ENCODE measurements around the gene NME5.

Gene NME5

DNA sequence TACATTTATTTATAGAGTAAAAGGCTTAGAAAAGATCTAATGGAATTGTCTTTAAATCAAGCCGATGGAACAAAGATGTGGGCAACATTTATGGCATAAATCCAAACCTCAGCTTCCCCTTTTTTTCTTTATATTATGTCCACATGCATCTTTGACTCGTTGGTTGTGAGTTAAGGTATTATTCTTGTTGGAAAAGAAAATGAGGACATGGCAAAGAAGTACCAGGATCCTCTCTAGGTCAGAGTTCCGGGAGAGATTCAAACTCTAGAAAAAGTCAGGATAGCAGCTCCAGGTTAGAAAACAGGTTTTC, 508 bp upstream of the NME5 start:
- in situ Hi-C loops (cut with MboI; ENCODE audit: low sequenced_read_pairs) = no loop called here

DNA sequence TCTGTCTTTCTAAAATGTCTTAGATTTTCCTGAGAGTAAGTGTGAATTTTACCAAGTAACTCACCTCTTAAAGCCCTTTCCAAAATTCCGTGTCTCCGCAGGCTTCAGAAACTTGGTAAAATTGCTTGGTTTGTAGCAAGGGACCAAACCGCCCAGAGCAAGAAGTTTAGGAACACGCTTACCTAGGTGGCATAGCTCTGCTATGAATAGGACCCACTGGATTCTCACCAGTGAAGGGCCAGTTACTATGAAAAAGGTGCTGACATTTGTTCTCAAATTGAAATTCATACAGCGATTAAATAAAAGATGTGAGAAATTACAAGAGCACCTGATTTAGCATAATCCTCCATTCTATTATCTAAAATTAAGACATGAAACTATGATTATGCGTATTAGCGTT, 6.7 kb downstream of the NME5 start:
- in situ Hi-C loops (cut with MboI; ENCODE audit: low sequenced_read_pairs) = no loop called here

DNA sequence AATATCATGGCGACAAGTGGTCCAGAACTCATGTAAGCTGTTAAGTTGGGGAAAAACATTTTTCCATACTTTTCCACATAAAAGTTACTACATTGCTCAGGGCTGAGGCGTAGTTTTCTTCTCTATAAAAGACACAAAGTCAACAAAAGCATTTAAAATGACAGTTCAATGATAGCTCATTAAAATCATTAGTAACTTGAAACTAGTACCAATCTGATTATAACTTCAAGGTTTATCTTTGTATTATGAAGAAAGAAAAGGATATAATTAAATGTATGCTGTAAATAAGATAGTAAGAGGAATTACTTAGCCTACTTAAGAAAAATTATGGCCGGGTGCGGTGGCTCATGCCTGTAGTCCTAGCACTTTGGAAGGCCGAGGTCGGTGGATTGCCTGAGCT, 9.9 kb downstream of the NME5 start:
- in situ Hi-C loops (cut with MboI; ENCODE audit: low sequenced_read_pairs) = no loop called here

DNA sequence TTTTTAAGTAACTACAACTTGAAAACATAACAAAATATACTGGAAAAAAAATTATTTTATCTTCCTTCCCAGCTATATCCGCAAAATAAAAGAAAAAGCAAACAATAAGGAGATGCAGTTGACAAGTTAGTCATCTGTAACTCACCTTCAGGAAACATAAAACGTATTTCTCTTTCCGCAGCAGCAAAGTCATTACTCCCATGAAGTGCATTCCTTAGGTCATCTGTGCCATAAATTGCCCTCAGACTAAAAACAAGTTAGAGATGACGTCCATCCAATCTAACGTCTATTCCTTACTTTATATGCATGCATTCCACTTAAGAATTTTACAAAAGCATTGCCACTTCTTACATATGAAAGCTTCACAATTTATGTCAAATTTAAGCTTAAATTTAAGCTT, 10.9 kb downstream of the NME5 start:
- in situ Hi-C loops (cut with MboI; ENCODE audit: low sequenced_read_pairs) = no loop called here

DNA sequence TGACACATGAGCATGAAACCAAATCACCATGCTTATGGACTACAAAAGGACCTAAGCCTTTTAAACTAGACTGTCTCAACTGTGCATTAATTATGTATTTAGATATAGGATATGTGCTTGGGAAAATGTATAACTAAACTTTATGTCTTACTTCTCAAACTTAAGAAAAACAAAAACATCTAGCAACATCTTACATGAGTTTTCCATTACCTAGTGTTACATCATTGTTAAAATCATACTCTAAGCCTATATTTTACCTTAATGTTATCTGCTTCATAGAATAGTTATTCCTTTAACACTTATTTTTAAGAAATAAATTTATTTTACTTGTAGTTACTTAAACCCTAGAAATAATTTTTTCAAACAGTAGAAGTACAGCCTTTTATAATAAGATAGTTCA, 24.0 kb downstream of the NME5 start:
- in situ Hi-C loops (cut with MboI; ENCODE audit: low sequenced_read_pairs) = no loop called here

DNA sequence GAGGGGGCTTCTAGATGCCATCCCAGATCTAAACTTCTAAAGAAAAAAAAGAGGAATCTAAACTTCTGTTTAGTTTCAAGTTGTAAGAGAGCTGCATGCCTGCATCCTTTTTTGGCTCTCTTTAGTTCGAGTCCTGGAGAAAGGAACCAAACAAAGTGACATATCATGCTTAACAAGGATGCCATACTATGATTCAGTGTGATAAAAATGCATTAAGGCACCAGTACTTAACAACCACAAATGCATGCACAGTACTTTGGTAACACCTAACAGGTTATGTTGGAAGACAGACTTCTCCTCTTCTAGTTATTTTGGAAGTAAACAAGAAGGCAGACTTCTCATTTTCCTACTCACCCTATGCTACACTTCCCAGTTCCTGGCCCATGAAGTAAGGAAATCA, 27.3 kb downstream of the NME5 start:
- in situ Hi-C loops (cut with MboI; ENCODE audit: low sequenced_read_pairs) = no loop called here

DNA sequence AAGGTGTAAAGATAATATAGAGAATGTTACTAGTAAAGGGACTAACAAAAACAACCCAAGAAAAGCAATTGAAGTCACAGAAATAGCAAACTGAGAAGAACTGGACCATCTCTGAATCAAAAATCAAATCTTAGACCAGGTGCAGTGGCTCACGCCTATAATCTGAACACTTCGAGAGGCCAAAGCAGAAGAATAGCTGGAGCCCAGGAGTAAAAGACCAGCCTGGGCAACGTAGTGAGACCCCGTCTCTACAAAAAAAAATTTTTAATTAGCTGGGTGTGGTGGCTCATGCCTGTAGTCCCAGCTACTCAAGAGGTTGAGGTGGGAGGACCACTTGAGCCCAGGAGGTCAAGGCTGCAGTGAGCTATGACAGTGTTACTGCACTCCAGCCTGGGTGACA, 28.0 kb downstream of the NME5 start:
- in situ Hi-C loops (cut with MboI; ENCODE audit: low sequenced_read_pairs) = no loop called here

DNA sequence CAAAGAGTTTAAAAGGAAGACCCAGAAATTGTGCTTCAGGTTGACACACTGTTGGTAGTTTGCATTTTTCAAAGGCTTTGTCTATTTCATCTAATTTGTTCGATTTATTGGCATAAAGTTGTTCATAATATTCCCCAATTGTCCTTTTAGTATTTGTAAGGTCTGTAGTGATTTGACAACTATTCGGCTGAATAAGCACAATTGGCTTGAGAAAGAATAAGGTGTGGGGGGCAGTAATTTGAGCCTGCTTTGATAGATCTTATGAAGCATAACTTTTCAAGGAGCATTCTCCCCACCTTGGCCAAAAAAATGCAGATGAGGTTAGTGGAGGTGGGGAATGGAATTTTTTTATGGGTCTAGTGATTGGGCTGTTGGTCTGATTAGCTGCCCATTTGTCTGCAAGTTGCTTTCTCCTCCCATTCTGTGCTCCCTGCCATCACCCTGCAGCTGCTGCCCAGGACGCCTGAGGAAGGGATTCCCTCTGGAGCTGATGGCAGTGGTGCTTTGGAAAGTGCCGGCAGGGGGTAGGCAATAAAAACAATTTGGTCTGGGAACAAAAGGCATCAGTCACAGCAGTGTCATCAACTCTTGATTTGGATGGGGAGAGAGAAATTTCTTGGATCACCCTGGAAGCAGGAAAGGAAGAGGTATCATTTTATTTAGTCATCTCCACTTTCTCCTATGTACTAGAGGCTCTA, 28.8 kb downstream of the NME5 start:
- in situ Hi-C loops (cut with MboI; ENCODE audit: low sequenced_read_pairs) = no loop called here

DNA sequence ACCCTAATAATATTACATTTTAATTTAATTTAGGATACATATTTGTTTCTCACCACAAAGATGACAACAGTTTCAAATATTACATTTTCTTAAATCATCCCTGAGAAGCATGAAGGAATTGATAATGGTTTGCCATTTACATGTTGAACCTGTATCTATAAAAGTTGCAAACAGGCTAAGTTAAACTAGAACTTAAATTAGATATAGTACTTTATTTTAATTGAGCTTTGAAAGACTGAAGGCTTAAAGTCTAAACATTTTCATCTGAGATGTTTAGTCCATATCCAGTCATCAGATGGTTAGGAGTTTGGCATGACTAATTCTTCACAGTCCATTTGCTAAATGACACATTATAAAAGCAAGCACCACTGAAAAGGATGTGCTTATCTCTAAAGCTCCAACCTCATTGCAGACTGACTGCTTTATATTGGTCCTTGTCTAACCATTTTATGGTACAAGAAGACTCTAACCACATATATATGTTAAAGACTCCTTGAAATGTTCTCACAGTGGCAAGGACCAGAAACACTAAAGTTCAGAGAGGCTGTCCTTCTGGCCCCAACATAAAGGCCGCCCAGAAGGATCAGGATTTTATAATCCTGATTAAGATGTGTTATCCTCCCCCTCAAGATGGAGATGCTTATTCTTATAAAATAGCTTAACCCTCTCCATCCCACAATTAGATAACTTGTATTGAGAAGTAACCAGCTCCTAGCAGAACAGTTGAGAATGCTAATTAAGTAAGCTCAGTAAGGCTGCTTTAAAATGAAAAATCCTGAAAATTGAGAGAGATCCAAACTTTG, 29.6 kb downstream of the NME5 start:
- in situ Hi-C loops (cut with MboI; ENCODE audit: low sequenced_read_pairs) = no loop called here

DNA sequence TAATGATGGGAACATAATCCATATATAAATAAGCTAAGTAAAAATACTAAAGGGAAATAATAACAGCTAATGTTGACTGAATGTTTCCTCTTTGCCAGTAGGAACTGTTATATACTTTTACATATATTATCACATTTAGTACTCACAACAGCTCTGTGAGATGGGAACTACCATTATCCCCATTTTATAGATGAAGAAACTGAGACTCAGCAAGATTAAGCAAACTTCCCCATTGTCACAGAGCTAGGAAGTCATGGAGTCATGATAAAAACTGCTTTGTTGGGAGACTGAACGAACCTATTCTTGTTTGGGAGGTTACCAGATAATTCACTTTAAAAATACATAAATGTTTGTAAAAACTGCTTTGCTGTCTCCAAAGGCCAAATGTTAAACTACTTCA, 32.0 kb downstream of the NME5 start:
- in situ Hi-C loops (cut with MboI; ENCODE audit: low sequenced_read_pairs) = no loop called here

DNA sequence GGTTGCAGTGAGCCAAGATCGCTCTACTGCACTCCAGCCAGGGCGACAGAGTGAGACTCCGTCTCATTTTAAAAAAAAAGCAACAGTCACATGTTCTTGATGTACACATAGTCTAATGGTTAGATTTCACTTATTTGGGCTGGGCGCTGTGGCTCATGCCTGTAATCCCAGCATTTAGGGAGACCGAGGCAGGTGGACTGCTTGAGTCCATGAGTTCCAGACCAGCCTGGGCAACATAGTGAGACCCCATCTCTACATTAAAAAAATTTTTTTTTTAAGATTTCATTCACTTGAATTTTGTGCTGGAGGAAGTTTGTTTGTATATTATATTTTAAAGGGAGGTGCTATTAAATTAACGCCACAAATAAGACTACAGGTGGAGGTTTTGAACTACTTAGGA, 33.5 kb downstream of the NME5 start:
- in situ Hi-C loops (cut with MboI; ENCODE audit: low sequenced_read_pairs) = no loop called here

DNA sequence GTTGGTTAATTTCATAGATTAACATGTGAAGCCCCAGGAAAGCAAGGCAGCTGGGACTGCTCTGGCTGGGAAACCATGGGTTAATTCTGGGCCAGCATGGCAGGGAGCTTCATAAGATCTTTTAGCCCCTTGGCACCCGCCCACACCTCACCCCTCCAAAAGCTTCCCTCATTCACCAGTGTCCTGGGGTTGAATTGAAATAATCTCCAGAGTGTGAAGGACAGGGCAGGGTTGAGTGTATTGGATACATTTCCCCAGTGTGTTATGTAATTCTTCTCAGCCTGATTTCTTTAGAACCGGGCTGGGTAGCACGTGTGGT, 36.0 kb downstream of the NME5 start:
- in situ Hi-C loops (cut with MboI; ENCODE audit: low sequenced_read_pairs) = no loop called here

DNA sequence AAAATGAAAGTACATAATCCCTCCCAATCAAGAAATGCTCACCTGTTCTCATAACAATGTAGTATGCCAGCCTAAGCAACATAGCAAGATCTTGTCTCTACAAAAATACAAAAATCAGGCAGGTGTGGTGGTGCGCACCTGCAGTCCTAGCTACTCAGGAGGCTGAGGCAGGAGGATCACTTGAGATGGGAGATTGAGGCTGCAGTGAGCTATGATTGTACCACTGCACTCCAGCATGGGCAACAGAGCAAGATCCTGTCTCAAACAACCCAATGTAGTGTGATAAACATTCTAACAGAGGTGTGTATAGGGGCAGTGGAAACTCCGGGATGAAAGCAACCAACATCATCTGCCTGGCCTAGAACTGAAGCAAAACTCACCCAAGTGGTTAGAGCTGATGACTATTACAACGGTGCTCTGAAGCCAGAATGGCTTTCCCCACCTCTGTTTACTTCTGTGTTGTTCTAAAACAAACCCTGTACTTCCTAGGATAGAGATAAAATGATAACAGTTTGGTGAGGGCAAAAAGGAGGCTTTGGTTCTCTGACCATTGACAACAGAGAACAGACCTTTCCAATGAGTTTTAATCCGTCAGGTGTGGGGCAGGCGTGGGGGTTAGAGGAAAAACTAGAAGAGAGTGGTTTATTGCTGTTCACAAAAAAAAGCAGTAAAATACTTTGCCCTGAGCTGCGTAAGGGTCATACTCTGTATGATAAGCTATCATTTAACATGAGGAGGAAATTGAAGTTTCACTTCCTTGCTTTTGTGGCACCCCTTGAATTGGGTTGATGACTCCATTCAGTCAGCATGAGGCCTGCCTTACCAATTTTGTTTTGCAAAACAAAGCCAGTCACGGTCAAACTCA, 36.5 kb downstream of the NME5 start:
- in situ Hi-C loops (cut with MboI; ENCODE audit: low sequenced_read_pairs) = no loop called here

DNA sequence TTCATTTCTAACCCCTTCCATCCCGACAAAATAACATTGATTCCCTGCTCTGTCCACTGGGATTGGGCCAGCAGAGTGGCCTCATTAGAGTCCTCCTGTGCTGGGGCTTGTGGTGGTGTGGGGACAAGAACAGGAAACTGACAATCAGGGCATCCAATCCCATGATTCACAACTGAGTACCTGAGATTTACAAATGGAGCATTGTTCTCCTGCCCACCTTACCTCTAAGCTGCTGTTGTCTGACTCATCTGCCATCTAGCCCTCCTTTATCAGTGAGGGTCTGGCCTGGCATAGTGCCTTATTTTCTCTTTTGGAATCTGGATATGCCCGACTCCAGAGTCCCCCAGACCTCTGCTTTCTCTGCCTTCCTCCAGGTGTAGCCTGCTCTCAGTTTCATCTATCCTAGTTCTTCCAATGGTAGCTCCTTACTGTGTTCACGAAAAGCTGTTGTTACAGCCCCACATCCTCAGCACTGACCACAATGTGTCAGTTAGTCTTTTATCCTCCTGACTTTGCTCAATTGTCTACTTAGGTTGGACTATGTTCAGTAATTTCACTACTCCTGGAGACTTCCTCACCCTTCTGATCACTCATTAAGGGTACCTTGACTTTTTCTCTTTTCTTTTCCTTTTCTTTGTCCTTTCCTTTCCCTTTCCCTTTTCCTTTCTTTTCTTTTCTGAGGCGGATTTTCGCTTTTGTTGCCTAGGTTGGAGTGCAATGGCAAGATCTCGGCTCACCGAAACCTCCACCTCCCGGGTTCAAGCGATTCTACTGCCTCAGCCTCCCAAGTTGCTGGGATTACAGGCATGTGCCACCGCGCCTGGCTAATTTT, 42.0 kb downstream of the NME5 start:
- in situ Hi-C loops (cut with MboI; ENCODE audit: low sequenced_read_pairs) = no loop called here

DNA sequence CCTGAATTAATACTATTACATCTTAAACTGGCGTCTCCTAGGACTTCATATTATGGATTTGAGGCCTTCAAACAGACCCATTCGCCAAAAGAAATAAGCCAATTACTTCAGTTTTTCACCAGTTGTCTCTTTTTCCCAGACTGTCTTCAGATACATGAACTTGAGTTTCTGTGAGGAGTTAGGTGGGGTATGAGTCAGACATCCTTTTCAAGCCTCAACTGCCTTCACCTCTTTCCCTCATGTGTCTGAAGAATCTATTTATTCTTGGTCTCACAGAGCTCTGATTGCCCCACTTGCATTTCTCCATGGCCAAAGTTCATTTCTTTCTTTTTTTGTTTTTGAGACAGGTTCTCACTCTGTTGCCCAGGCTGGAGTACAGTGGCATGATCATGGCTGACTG, 42.9 kb downstream of the NME5 start:
- in situ Hi-C loops (cut with MboI; ENCODE audit: low sequenced_read_pairs) = no loop called here

DNA sequence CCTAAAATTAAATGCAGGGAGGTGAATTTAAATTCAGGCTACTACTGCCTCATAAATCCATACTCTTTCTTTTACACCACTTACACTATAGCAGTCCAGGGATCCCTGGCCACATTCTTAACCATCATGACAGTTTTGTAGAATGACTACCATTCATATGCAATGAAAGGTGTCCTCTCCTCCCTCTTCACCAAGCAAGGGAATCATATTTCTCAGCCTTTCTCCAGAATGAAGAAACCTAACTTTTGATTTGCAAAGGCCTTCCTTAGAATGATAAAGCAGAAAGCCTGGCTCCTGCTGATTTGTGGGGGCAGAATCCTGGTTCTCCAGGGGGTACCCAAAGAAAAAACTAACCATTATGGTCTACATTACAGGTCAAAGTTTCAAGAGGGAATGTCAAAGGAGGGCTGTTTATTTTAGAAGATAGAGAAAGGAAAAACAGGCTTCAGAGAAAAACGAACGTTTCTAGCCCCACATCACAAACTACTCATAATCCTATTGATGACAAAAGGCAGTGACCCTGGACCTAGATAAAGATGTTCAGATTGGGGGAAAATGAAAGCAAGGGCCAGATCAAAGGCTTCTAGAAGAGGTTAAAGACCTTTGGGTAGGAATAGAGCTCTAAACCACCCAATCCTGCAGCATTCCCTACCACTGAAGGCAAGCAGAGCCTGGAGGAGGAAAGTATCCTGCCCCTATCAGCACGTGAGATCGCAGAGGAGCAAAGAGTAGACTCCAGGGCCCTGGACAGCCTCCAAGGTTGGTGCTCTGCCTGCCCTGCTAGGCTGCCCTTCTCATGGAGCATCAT, 43.9 kb downstream of the NME5 start:
- in situ Hi-C loops (cut with MboI; ENCODE audit: low sequenced_read_pairs) = no loop called here

DNA sequence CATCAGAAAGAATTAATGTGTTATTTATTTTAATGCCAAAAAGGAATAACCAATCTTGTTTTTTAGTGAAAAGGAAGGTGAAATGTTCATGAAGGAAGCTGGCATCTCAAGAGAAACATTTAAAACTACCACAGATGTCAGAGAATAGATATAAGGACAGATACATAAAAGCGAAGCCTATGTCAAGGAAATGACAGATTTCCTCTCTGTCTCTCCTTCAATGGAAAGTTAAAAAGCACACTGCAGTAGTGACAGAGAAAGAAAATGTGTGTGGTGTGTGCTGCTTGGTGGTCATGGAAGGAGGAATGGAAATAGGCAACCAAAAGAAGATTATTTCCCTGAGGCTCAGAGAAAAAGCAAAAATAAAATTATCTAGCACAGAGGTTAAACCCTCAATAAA, 46.2 kb downstream of the NME5 start:
- in situ Hi-C loops (cut with MboI; ENCODE audit: low sequenced_read_pairs) = no loop called here

DNA sequence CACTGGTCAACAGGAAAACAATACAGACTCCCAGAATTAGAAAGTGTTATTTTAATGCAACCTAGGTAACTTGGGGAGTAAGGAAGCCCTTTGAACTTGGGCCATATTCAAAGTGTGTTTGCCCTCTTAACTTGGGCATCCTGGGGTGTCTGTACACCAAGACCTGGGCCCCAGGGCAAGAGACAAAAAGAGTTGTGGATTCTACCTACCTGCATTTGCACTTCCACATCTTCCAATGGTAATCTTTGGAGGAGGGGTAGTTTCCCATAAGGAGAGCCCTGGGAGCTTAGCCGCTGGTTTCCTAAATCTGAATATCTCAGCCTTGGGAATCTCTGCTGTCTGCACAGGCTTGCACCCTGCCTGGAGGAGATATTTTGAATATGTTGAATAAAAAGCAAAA, 46.9 kb downstream of the NME5 start:
- in situ Hi-C loops (cut with MboI; ENCODE audit: low sequenced_read_pairs) = no loop called here

DNA sequence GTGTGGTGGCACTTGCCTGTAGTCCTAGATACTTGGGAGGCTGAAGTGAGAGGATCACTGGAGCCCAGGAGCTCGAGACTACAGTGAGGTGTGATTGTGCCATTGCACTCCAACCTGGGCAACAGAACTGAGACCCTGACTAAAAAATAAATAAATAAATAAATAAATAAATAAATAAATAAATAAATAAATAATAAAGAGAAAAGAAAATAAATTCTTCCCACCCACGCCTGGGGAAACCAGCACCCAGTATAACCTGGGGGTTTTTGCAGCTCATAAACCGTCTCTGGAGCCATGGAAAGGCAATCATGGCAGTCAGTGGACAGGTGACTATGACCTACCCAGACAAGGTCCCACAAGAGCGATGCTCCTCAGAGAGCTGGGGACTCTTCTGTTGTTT, 47.5 kb downstream of the NME5 start:
- in situ Hi-C loops (cut with MboI; ENCODE audit: low sequenced_read_pairs) = no loop called here

DNA sequence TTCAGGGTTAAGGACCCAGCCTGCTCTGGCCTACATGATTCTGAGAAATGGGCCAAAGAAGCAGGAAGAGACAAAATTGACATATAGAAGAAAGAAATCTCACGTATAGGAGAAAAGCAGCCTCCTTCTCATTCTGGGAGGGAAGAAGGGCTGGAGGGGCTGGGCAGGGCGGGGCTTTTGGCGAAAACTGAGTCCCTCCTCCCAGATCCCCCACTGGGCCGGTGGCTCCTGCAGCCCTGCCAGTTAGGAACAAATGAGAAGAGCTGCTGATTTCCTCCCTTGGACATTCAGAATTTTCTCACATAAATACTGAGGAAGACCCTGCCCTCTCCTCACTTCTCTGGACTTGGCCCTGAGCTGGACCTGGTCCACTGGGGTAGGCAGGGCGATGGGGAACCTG, 55.5 kb downstream of the NME5 start, which contains the start of gene WNT8A:
Gene WNT8A (plus strand): TSS at position 332 of the 400 bp plus-strand sequence. CDS start 95 bp downstream, outside the sequence.
- in situ Hi-C loops (cut with MboI; ENCODE audit: low sequenced_read_pairs) = no loop called here
